Neuron (in vitro differentiated cells): ENCODE data around the gene BAG5.
A peak's percentile ranks its signal among the peaks of the same experiment; 100 is the strongest.
"Not testable (repeated sequence)": the region's sequence is repeated elsewhere in the genome, so short reads cannot be mapped to it uniquely, and the experiment has no call there.

Experiments
- H2AFZ ChIP-seq: one replicate; pipeline ENCODE4 v1.6.1; 2013; ENCODE audit warnings: low read depth, mild to moderate bottlenecking, inconsistent platforms, low read length, moderate library complexity
- H3K27me3 ChIP-seq: one replicate; pipeline ENCODE4 v1.6.1; 2013; ENCODE audit warnings: low read length; ENCODE audit not compliant: insufficient read depth
- H3K36me3 ChIP-seq: one replicate; pipeline ENCODE4 v1.6.1; 2013; ENCODE audit warnings: low read length; ENCODE audit not compliant: insufficient read depth
- H3K4me1 ChIP-seq: one replicate; pipeline ENCODE4 v1.6.1; 2013; ENCODE audit warnings: low read length; ENCODE audit not compliant: insufficient read depth
- H3K4me3 ChIP-seq: 2 replicates; pipeline ENCODE4 v1.5.1; 2013; ENCODE audit warnings: mild to moderate bottlenecking, low read length, moderate library complexity
- H3K9me3 ChIP-seq: one replicate; pipeline ENCODE4 v1.6.1; 2013; ENCODE audit warnings: low read length

The BAG5 gene

GRCh38 chr14:103562429-103563225 lies at the start of gene BAG5, which contains the start of gene COA8:
Gene BAG5, minus strand, starts transcription at chr14:103562657. Its CDS starts 1,493 bp downstream, at chr14:103561164.
Gene COA8, plus strand, starts transcription at chr14:103562960. Its CDS starts 42 bp downstream, at chr14:103563002.
- no peaks in the 10 kb centered on the region for H3K9me3 ChIP-seq
- peaks cover 24% of the 10 kb centered on the region for H3K4me1 ChIP-seq
- peaks cover 28% of the 10 kb centered on the region for H3K36me3 ChIP-seq
- H2AFZ ChIP-seq, result peak within 1 kb of the TSS; percentile 56
- H3K27me3 ChIP-seq, result no peaks in the 10 kb centered on the region
- peak within 1 kb of the TSS; percentile 83 for H3K4me3 ChIP-seq

- H3K9me3 ChIP-seq, result peaks cover 7% of the 10 kb centered on the region
Measured at GRCh38 chr14:103611215-103611614, 48.8 kb upstream of the BAG5 start.

GRCh38 chr14:103609081-103609480 lies 46.6 kb upstream of the BAG5 start:
- H3K36me3 ChIP-seq, H2AFZ ChIP-seq, H3K9me3 ChIP-seq, H3K4me3 ChIP-seq, H3K4me1 ChIP-seq, H3K27me3 ChIP-seq: not testable (repeated sequence)

More at GRCh38 chr14:103611215-103611614, 48.8 kb upstream of the BAG5 start:
- H3K4me3 ChIP-seq, result no peak overlapping the region
- peaks cover 3% of the 10 kb centered on the region for H3K4me1 ChIP-seq
- H3K36me3 ChIP-seq, result no peaks in the 10 kb centered on the region
- H3K27me3 ChIP-seq, result no peaks in the 10 kb centered on the region
- no peak overlapping the region for H2AFZ ChIP-seq

- no peaks in the 10 kb centered on the region for H3K27me3 ChIP-seq
- H3K4me3 ChIP-seq, result no peak overlapping the region
- no peak overlapping the region for H2AFZ ChIP-seq
- H3K36me3 ChIP-seq, result no peaks in the 10 kb centered on the region
- peaks cover 7% of the 10 kb centered on the region for H3K9me3 ChIP-seq
- peaks cover 3% of the 10 kb centered on the region for H3K4me1 ChIP-seq
Measured at GRCh38 chr14:103607822-103608221, 45.4 kb upstream of the BAG5 start.

- H2AFZ ChIP-seq, result no peak overlapping the region
- no peaks in the 10 kb centered on the region for H3K36me3 ChIP-seq
- H3K27me3 ChIP-seq, result no peaks in the 10 kb centered on the region
- H3K4me1 ChIP-seq, result peaks cover 3% of the 10 kb centered on the region
- H3K4me3 ChIP-seq, result no peak overlapping the region
- peaks cover 7% of the 10 kb centered on the region for H3K9me3 ChIP-seq
Measured at GRCh38 chr14:103606963-103607668, 44.7 kb upstream of the BAG5 start.

GRCh38 chr14:103604620-103605019 lies 42.2 kb upstream of the BAG5 start:
- Histone ChIP-seq H3K36me3 (no peaks in the 10 kb centered on the region), H3K4me3 (no peak overlapping the region), H3K27me3 (no peaks in the 10 kb centered on the region), H2AFZ (no peak overlapping the region), H3K4me1 (peaks cover 3% of the 10 kb centered on the region), H3K9me3 (no peaks in the 10 kb centered on the region)

GRCh38 chr14:103600503-103600902 lies 38.0 kb upstream of the BAG5 start:
- no peaks in the 10 kb centered on the region for H3K9me3 ChIP-seq
- no peaks in the 10 kb centered on the region for H3K36me3 ChIP-seq
- H3K4me3 ChIP-seq, result no peak overlapping the region

GRCh38 chr14:103597623-103598377 lies 35.3 kb upstream of the BAG5 start:
- Histone ChIP-seq H3K36me3 (no peaks in the 10 kb centered on the region), H3K4me1 (peaks cover 21% of the 10 kb centered on the region), H3K4me3 (no peak overlapping the region), H2AFZ (no peak overlapping the region), H3K27me3 (no peaks in the 10 kb centered on the region), H3K9me3 (no peaks in the 10 kb centered on the region)

More at GRCh38 chr14:103600503-103600902, 38.0 kb upstream of the BAG5 start:
- H3K4me1 ChIP-seq, result no peaks in the 10 kb centered on the region
- H2AFZ ChIP-seq, result no peak overlapping the region
- H3K27me3 ChIP-seq, result no peaks in the 10 kb centered on the region

GRCh38 chr14:103594265-103594664 lies 31.8 kb upstream of the BAG5 start:
- Histone ChIP-seq H3K4me3 (peak overlapping the region; percentile 11), H3K9me3 (no peaks in the 10 kb centered on the region), H2AFZ (peak overlapping the region; percentile 14)

GRCh38 chr14:103593577-103593976 lies 31.1 kb upstream of the BAG5 start:
- Histone ChIP-seq H3K27me3 (no peaks in the 10 kb centered on the region), H3K36me3 (peaks cover 22% of the 10 kb centered on the region), H2AFZ (peak overlapping the region; percentile 14), H3K4me3 (no peak overlapping the region), H3K9me3 (no peaks in the 10 kb centered on the region), H3K4me1 (peaks cover 21% of the 10 kb centered on the region)

More at GRCh38 chr14:103594265-103594664, 31.8 kb upstream of the BAG5 start:
- Histone ChIP-seq H3K4me1 (peaks cover 21% of the 10 kb centered on the region), H3K27me3 (no peaks in the 10 kb centered on the region), H3K36me3 (peaks cover 16% of the 10 kb centered on the region)

- no peak overlapping the region for H3K4me3 ChIP-seq
- peaks cover 41% of the 10 kb centered on the region for H3K36me3 ChIP-seq
Measured at GRCh38 chr14:103584326-103584915, 22.0 kb upstream of the BAG5 start.

GRCh38 chr14:103581954-103582703 lies 19.7 kb upstream of the BAG5 start:
- Histone ChIP-seq H3K9me3 (peaks cover 3% of the 10 kb centered on the region), H3K36me3 (peaks cover 46% of the 10 kb centered on the region), H2AFZ (no peak overlapping the region), H3K4me3 (no peak overlapping the region), H3K27me3 (no peaks in the 10 kb centered on the region), H3K4me1 (peaks cover 2% of the 10 kb centered on the region)

More at GRCh38 chr14:103584326-103584915, 22.0 kb upstream of the BAG5 start:
- H3K27me3 ChIP-seq, result no peaks in the 10 kb centered on the region
- H3K9me3 ChIP-seq, result peaks cover 3% of the 10 kb centered on the region
- H2AFZ ChIP-seq, result no peak overlapping the region
- no peaks in the 10 kb centered on the region for H3K4me1 ChIP-seq
